Type B pancreatic cell (in vitro differentiated cells): ENCODE measurements around the gene LPCAT1. TPM values are rescaled to one million over a fixed set of nuclear protein-coding genes. Genes with fewer than 3 reads are reported as not detected.
A peak's percentile ranks its signal among the peaks of the same experiment; 100 is the strongest.

ENCODE experiments used
- DNase-seq: peaks from one replicate; pipeline ENCODE4 v3.0.0; 2021; ENCODE audit warnings: mixed read lengths; ENCODE audit not compliant: unreplicated experiment; ENCODE audit errors: extremely low spot score
- H3K27ac Mint-ChIP-seq: 2 replicates; pipeline ENCODE4 v1.8.0; 2021; ENCODE audit warnings: mild to moderate bottlenecking, mixed read lengths
- H3K27me3 Mint-ChIP-seq: 2 replicates; pipeline ENCODE4 v1.8.0; 2021; ENCODE audit warnings: mixed read lengths
- H3K36me3 Mint-ChIP-seq: 2 replicates; pipeline ENCODE4 v1.8.0; 2021; ENCODE audit warnings: mixed read lengths
- H3K4me1 Mint-ChIP-seq: one replicate; pipeline ENCODE4 v1.8.0; 2021; ENCODE audit warnings: mixed read lengths; ENCODE audit not compliant: unreplicated experiment
- H3K4me3 Mint-ChIP-seq: 2 replicates; pipeline ENCODE4 v1.8.0; 2021; ENCODE audit warnings: mild to moderate bottlenecking, mixed read lengths
- H3K9me3 Mint-ChIP-seq: 2 replicates; pipeline ENCODE4 v1.8.0; 2021; ENCODE audit warnings: mixed read lengths
- CTCF ChIP-seq: fragments of 200-600 bp; sonication (generic); conservative IDR thresholded peaks from 2 replicates; pipeline ENCODE4 v1.5.0; 2021; ENCODE audit warnings: antibody characterized with exemption, mild to moderate bottlenecking
- total RNA-seq: library from RNA; stranded (reverse); gene quantifications from 2 replicates; pipeline ENCODE4 v1.2.1, GENCODE V29; 2021; ENCODE audit warnings: low replicate concordance

LPCAT1 gene
- total RNA-seq, 1 donor from 2014 or later, result 91.6 TPM

GRCh38 chr5:1536322-1536845 lies 12.6 kb upstream of the LPCAT1 start:
- H3K4me3 Mint-ChIP-seq, result no peak overlapping the region
- no peaks in the 10 kb centered on the region for H3K4me1 Mint-ChIP-seq
- H3K27ac Mint-ChIP-seq, result no peak overlapping the region
- no peaks in the 10 kb centered on the region for H3K36me3 Mint-ChIP-seq
- peaks cover 23% of the 10 kb centered on the region for H3K27me3 Mint-ChIP-seq
- no peaks in the 10 kb centered on the region for H3K9me3 Mint-ChIP-seq
- no peak for TF ChIP-seq CTCF
- no peak for DNase-seq

GRCh38 chr5:1535646-1536045 lies 11.9 kb upstream of the LPCAT1 start:
- peaks cover 23% of the 10 kb centered on the region for H3K27me3 Mint-ChIP-seq

GRCh38 chr5:1532384-1532783 lies 8.6 kb upstream of the LPCAT1 start:
- Mint-ChIP-seq H3K36me3 (no peaks in the 10 kb centered on the region), H3K27ac (no peak overlapping the region), H3K4me3 (no peak overlapping the region), H3K27me3 (peaks cover 19% of the 10 kb centered on the region), H3K4me1 (no peaks in the 10 kb centered on the region), H3K9me3 (no peaks in the 10 kb centered on the region)
- DNase-seq, result no peak
- no peak for TF ChIP-seq CTCF

More at GRCh38 chr5:1535646-1536045, 11.9 kb upstream of the LPCAT1 start:
- Mint-ChIP-seq H3K9me3 (no peaks in the 10 kb centered on the region), H3K36me3 (no peaks in the 10 kb centered on the region), H3K4me1 (no peaks in the 10 kb centered on the region), H3K27ac (no peak overlapping the region), H3K4me3 (no peak overlapping the region)
- no peak for TF ChIP-seq CTCF
- no peak for DNase-seq

- Mint-ChIP-seq H3K4me1 (no peaks in the 10 kb centered on the region), H3K27ac (no peak overlapping the region), H3K27me3 (peaks cover 4% of the 10 kb centered on the region), H3K9me3 (no peaks in the 10 kb centered on the region), H3K36me3 (no peaks in the 10 kb centered on the region), H3K4me3 (no peak overlapping the region)
- no peak for DNase-seq
- no peak for TF ChIP-seq CTCF
Observed at GRCh38 chr5:1529498-1529897, 5.7 kb upstream of the LPCAT1 start.

GRCh38 chr5:1527533-1528205 lies 3.9 kb upstream of the LPCAT1 start:
- no peak for TF ChIP-seq CTCF
- peaks cover 1% of the 10 kb centered on the region for H3K4me1 Mint-ChIP-seq
- no peaks in the 10 kb centered on the region for H3K9me3 Mint-ChIP-seq
- H3K27ac Mint-ChIP-seq, result no peak overlapping the region
- DNase-seq, result no peak
- H3K4me3 Mint-ChIP-seq, result peak overlapping the region; percentile 38
- no peaks in the 10 kb centered on the region for H3K36me3 Mint-ChIP-seq
- H3K27me3 Mint-ChIP-seq, result no peaks in the 10 kb centered on the region
